RWPE2 (cell line): ENCODE measurements around the gene MYO18B.

Experiments
- ATAC-seq: fragments of 200-7000 bp; cut with Tn5 transposase; 3 replicates; pipeline ENCODE4 v1.9.1; 2021; ENCODE audit warnings: low read depth
- DNase-seq: peaks from one replicate; pipeline ENCODE4 v3.0.0-alpha.2; 2020; ENCODE audit warnings: low spot score
- H3K27ac ChIP-seq: fragments of 450-650 bp; 2 replicates; pipeline ENCODE4 v1.5.1; 2017; ENCODE audit warnings: mild to moderate bottlenecking; ENCODE audit not compliant: poor library complexity, severe bottlenecking
- H3K27me3 ChIP-seq: fragments of 250-450 bp; sonication (Bioruptor Pico); 2 replicates; pipeline ENCODE4 v1.5.1; 2021; ENCODE audit warnings: mild to moderate bottlenecking, moderate library complexity; ENCODE audit not compliant: insufficient read depth, poor library complexity, severe bottlenecking
- H3K36me3 ChIP-seq: fragments of 250-450 bp; sonication (Bioruptor Pico); 2 replicates; pipeline ENCODE4 v1.5.1; 2020; ENCODE audit warnings: low read depth, mild to moderate bottlenecking, moderate library complexity
- H3K4me1 ChIP-seq: fragments of 250-450 bp; sonication (Bioruptor Pico); 2 replicates; pipeline ENCODE4 v1.5.1; 2021; ENCODE audit warnings: mild to moderate bottlenecking, moderate library complexity; ENCODE audit not compliant: insufficient read depth, poor library complexity, severe bottlenecking
- H3K4me3 ChIP-seq: fragments of 250-450 bp; sonication (Bioruptor Pico); 2 replicates; pipeline ENCODE4 v1.5.1; 2021; ENCODE audit warnings: mild to moderate bottlenecking, moderate library complexity; ENCODE audit not compliant: severe bottlenecking
- H3K9me3 ChIP-seq: fragments of 250-450 bp; sonication (Bioruptor Pico); 2 replicates; pipeline ENCODE4 v1.5.1; 2021; ENCODE audit warnings: mild to moderate bottlenecking, moderate library complexity; ENCODE audit not compliant: severe bottlenecking
- TF ChIP-seq, protein P1 (sequence below): fragments of 450-650 bp; IDR thresholded peaks from one replicate; pipeline ENCODE4 v1.5.1; 2017; ENCODE audit warnings: mild to moderate bottlenecking, moderate library complexity; ENCODE audit not compliant: poor library complexity, severe bottlenecking

The MYO18B gene

DNA sequence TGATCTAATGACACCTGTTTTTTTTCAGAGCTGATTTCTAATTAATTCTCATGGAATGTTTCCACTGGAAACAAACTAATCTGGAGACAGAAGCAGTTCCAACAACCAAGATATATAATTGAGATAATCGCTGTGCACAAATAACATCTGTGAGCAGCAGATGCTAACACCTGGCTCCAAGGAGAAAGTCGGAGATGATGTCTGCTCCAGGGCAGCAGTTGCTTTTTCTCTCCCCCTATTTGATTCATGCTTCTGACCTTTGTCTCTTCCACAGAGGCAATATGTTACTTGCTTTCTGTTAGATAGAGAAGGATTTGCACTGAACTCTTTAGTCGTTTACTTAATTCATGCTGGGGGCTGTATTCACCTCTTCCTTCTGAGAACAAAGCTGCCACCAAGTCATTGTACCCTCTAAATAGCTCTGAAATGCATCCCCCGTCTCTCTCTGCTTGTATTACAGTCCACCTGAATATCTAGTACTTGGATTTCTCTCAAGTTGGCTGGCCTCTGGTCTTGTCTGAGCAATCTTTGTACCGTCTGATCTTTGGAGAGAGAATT lies 187.4 kb downstream of the MYO18B start:
- Histone ChIP-seq H3K4me3 (no peak overlapping the region), H3K27ac (no peak overlapping the region), H3K9me3 (no peaks in the 10 kb centered on the region), H3K36me3 (no peaks in the 10 kb centered on the region), H3K4me1 (no peaks in the 10 kb centered on the region), H3K27me3 (peaks cover 42% of the 10 kb centered on the region)
- DNase-seq, result no peak
- TF ChIP-seq, protein P1, sequence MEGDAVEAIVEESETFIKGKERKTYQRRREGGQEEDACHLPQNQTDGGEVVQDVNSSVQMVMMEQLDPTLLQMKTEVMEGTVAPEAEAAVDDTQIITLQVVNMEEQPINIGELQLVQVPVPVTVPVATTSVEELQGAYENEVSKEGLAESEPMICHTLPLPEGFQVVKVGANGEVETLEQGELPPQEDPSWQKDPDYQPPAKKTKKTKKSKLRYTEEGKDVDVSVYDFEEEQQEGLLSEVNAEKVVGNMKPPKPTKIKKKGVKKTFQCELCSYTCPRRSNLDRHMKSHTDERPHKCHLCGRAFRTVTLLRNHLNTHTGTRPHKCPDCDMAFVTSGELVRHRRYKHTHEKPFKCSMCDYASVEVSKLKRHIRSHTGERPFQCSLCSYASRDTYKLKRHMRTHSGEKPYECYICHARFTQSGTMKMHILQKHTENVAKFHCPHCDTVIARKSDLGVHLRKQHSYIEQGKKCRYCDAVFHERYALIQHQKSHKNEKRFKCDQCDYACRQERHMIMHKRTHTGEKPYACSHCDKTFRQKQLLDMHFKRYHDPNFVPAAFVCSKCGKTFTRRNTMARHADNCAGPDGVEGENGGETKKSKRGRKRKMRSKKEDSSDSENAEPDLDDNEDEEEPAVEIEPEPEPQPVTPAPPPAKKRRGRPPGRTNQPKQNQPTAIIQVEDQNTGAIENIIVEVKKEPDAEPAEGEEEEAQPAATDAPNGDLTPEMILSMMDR, result no peak
- ATAC-seq, result no peak

DNA sequence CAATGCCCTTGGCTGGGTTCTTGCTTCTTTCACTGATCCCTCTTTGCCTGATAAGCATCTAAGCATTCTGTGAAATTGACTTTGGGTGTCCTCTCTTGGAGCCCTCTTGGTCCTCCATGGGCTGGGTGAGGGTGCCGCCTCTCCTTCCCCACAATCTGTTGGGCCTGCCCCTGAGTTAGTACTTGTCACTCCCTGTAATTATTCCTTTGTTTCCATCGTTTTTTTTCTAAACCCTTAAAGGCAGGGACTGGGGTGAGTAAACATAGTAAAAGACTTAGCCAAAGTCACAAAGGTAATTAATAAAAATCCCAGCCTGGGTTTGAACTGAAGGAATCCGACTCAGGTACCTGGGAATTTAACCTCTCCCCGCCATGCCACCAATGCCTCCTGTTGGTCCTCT lies 188.1 kb downstream of the MYO18B start:
- TF ChIP-seq, protein P1, result no peak
- Histone ChIP-seq H3K4me1 (no peaks in the 10 kb centered on the region), H3K9me3 (no peaks in the 10 kb centered on the region), H3K27ac (no peak overlapping the region), H3K36me3 (no peaks in the 10 kb centered on the region), H3K4me3 (no peak overlapping the region), H3K27me3 (peaks cover 42% of the 10 kb centered on the region)
- no peak for DNase-seq
- ATAC-seq, result no peak

DNA sequence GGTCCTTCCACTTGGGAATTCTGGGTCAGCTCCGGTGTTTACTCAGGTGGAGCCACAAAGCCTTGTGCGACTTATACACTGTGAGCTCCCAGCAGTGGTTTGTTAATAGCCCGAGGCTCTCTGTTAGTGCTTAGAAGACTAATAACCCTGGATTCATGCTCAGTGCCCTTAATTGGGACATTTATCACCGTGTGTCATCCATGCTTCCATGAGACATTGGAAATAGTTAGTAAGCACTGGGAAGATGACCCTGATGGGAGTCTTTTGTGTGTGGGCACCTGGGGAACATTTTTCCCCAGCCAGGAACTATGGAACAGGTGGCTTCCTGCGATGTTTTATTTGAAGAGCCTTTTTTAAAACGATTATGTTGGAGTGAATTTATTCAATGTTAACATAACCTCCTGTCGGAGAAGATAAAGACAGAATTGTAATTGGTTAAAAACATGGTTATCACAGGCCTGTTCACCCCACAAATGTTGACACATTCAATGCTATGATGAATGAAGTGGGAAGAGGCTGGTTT lies 188.9 kb downstream of the MYO18B start:
- no peaks in the 10 kb centered on the region for H3K4me1 ChIP-seq
- no peak overlapping the region for H3K4me3 ChIP-seq
- TF ChIP-seq, protein P1, result no peak
- no peak for DNase-seq
- no peaks in the 10 kb centered on the region for H3K36me3 ChIP-seq
- no peak for ATAC-seq
- no peaks in the 10 kb centered on the region for H3K9me3 ChIP-seq
- peaks cover 42% of the 10 kb centered on the region for H3K27me3 ChIP-seq
- no peak overlapping the region for H3K27ac ChIP-seq

DNA sequence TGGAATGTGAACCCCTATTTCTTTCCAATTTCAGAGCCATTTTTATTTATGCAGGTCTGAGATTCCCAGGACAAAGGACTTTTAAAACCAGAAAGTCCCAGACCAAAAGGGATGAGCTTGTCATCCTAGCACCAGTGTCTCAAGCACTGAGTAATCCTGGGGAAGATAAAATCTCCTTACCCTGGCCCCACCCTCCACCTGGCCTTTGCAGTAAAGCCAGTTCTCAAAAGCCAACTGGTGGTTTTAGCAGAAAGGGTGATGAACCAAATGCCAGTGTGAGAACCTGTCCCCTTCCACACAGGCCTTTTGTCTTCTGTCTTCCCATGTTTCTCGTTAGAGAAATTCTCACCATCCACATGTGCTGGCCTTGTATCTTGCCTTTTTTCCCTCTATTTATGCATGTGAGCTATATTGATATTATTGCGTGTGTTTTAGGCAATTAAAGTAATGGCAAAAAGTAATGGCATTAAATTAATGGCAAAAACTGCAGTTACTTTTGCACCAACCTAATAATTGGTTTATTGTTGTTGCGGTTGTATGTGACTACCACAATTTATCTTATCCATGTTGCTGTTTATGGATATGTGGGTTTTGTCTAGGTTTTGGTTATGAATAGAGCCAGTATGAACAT lies 191.3 kb downstream of the MYO18B start:
- no peak for ATAC-seq
- DNase-seq, result no peak
- no peaks in the 10 kb centered on the region for H3K4me1 ChIP-seq
- TF ChIP-seq, protein P1, result no peak
- no peak overlapping the region for H3K4me3 ChIP-seq
- no peak overlapping the region for H3K27ac ChIP-seq
- peaks cover 42% of the 10 kb centered on the region for H3K27me3 ChIP-seq
- no peaks in the 10 kb centered on the region for H3K9me3 ChIP-seq
- no peaks in the 10 kb centered on the region for H3K36me3 ChIP-seq
